Left renal pelvis (tissue), 4 donors: ENCODE data around the gene HSD17B3. TPM values are rescaled to one million over a fixed set of nuclear protein-coding genes. Genes with fewer than 3 reads are reported as not detected.
A peak's percentile ranks its signal among the peaks of the same experiment; 100 is the strongest.
"Not testable (repeated sequence)": the region's sequence is repeated elsewhere in the genome, so short reads cannot be mapped to it uniquely, and the experiment has no call there.

Experiments
- DNase-seq, 4 donors: peaks; one replicate each; pipeline ENCODE4 v3.0.0-alpha.2; 2013; ENCODE audit warnings: low read depth in 4 of 4, low spot score in 3 of 4
- polyA plus RNA-seq, 4 donors: library from polyadenylated mRNA; unstranded; fragments of 120-200 nt; gene quantifications; one replicate each; pipeline ENCODE4 v1.2.1, GENCODE V29; 2013; ENCODE audit not compliant: insufficient read length in 4 of 4

HSD17B3 gene
- polyA plus RNA-seq, 4 donors = 0.25 to 1.5 (median 0.80) TPM

DNA sequence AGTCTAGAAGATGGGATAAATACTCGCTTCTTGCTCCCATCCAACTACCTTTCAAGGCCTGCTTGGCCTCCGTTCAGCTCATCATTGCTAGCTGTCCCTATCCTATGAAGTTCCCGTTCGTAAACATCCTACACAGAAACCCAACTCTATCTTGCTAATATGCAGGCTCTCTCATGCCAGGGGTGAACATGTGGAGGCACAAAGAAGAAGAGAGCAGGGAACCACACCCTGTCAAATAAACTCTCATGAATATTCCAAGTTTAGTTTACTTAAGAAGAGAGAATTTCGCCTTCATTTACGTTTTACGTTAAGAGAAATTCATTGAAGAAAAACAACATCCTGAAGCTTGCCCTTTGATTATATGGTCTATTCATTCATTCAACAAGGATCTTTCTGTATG, 7.9 kb upstream of the HSD17B3 start:
- DNase-seq = no peak

DNA sequence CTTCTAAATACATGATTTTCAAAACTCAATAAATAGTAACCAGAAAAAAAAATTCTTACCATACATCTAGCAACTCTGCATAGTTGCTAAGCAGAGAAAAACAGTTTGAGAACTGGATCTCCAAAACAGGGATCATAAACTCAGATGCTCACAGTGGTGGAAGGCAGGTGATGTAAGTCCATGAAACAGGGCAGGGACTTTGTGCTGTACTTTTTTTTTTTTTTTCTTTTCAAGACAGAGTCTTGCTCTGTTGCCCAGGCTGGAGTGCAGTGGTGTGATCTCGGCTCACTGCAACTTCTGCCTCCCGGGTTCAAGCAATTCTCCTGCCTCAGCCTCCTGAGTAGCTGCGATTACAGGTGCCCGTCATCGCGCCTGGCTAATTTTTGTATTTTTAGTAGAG, 5.0 kb upstream of the HSD17B3 start:
- not testable (repeated sequence) for DNase-seq

DNA sequence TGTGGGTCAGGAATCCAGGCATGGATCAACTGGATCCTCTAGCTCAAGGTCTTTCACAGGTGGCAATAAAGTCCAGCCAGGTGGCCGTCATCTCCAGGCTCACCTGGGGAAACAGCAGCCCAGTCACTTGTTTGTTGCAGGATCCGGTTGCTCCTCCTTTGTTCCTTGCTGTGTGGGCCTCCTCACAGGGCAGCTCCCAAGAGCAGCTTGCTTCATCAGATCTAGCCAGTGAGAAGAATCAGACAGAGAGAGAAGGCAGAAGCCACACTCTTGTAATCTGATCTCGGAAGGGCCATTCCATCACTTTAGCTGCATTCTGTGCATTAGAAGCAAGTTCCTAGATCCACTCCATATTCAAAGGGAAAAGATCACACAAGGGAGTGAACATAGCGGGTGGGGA, 3.2 kb upstream of the HSD17B3 start:
- DNase-seq = no peak

- no peak for DNase-seq
Measured at GRCh38 chr9:96304230-96304629, 2.3 kb upstream of the HSD17B3 start.

- no peak for DNase-seq
Measured at GRCh38 chr9:96299823-96300222, 2.2 kb downstream of the HSD17B3 start.

DNA sequence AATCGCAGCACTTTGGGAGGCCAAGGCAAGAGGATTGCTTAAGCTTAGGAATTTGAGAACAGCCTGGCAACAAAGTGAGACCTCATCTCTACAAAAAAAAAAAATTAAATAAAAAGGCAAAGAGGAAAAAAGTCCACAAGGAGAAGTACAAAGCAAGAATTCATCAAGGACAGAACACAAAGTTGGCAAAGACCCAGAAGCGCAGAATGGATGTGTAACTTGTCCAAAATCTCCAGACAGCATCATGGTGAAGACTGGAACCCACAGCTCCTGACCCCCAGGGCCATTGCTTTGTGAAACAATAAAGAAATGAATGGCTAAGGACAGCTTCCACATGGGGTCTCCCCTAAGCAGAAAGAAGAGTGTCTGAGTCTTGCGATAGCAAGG, 7.8 kb downstream of the HSD17B3 start:
- DNase-seq = no peak

GRCh38 chr9:96293498-96294158, 8.3 kb downstream of the HSD17B3 start:
- no peak for DNase-seq

DNA sequence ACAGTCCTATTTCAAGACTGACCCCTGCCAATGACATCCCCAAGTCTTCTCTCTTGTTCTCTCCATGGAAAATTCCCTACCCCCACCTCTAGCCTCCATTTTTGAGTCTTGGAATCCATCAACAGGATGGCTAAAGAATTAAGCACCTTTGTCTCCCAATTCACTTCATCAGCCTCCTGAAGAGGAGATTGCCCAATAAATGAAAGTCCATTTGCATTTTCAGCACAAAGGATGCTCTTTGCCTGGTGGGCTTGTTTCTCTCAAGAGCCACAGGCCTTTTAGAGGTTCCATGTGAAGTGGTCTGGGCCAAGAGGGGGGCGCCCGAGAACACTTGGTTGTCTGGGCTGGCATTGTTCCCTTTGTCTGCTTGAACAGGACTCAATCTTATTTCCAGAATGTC, 12.6 kb downstream of the HSD17B3 start:
- DNase-seq = no peak

DNA sequence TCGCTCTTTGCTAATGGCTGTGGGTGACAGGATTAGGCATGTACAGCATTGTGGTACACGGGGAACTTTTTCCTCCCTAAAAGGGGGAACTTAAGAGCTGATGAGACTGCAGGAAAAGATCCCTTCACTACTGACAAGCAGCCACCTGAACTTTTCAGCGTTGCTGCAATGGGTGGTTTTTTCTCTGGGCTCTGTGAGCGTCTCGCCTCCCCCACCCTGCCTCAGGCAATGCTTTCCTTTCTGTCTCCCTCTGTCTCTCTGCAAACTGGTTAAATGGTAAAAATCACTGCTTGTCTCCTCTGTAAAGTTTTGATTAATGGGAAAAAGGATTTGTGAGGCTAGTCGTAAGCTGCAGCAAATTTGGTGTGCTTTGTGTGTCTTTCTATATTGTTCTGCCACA, 20.3 kb downstream of the HSD17B3 start:
- DNase-seq = no peak

DNA sequence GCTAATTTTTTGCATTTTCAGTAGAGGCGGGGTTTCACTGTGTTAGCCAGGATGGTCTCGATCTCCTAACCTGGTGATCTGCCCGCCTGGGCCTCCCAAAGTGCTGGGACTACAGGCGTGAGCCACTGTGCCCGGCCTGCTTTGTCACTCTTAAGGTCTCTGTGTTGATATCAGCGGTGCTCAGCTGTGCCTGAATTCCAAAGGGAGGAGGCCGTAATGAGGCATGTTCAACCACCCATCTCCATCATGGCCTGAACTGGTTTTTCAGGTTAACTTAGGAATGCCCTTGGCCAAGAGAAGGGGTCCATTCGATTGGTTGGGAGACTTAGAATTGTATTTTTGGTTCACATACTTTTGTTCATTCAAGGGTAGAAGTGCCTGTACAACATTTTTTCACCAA, 22.0 kb downstream of the HSD17B3 start:
- DNase-seq = peak in 3 of 4 donors; percentile 14 to 74 (median 24)

- no peak for DNase-seq
Measured at GRCh38 chr9:96274939-96275338, 27.0 kb downstream of the HSD17B3 start.

- DNase-seq = no peak
Measured at GRCh38 chr9:96270236-96270744, 31.7 kb downstream of the HSD17B3 start.

- DNase-seq = no peak
Measured at GRCh38 chr9:96258967-96259366, 43.0 kb downstream of the HSD17B3 start.

DNA sequence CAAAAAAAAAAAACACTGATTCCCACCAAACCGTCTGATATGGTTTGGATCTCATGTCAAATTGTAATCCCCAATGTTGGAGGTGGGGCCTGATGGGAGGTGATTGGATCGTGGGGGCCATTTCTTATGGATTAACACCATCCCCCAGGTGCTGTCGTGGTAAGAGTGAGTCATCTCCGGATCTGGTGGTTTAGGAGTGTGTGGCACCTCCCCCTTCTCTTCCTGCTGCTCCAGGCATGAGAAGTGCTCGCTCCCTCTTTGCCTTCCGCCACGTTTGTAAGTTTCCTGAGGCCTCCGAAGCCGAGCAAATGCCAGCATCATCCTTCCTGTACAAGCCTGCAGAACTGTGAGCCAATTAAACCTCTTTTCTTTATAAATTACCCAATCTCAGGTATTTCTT, 45.2 kb downstream of the HSD17B3 start:
- no peak for DNase-seq

DNA sequence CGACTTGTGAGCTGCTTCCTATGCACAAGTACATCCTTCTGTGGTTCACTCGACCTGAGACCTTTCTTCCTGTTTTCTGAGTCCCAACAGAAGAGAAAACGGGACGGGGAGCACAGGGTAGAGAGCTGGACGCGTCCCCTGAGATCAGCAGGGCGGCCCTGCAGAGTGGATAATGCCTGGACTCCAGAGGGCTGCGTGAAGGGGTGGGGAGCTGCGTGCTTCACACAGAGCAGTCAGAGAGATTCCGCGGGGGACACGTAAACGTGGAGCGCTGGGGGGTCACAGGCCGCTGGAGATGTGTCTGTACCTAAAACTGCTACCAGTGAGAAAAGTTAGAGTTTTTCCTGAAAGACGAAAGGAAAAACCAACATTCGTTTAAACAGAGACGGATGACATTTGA, 46.3 kb downstream of the HSD17B3 start:
- no peak for DNase-seq

DNA sequence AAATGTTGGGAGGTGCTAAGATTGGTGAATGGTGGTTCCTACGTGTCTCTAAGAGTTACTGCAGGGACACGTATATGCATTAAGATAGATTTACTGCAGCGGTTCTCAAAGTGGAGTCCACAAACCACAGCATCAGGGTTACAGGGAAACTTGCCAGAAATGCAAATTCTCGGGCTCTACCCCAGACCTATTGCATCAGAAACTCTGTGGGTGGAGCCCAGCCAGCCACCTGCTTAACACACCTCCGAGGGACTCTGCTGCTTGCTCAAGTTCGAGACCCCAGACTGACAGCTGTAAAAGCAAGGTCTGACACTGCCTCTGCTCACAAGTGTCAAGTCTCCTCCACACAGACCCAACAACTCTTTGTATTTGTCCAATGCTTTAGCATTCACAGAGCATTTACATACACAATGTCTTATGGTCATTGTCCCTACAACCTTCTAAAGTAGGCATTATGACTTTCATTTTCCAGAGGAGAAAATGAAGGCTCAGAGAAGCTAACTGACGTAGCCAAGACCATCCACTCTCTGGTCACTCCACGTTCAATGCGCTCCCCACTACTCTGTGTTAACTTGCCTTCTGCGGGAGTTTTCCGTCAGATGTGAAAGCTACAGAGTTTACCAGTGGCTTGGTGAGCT, 48.8 kb downstream of the HSD17B3 start:
- no peak for DNase-seq

DNA sequence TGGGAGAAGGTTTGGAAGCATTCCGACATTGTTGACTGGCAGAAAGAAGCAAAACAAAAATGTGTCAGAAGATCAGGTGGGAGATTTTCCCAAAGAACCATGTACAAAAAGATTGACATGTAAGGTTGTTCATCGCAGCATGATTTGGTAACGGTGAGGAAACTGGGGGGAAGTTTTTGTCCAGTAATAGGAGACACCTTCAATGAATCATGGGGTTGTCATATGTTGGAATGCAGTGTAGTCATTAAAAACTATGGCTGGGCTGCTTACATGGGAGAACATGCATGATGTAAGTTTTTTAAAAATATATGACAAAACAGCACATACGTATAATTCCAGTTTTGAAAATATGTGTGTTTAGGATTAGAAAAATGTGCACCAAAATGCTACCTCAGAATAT, 50.5 kb downstream of the HSD17B3 start:
- DNase-seq = no peak

DNA sequence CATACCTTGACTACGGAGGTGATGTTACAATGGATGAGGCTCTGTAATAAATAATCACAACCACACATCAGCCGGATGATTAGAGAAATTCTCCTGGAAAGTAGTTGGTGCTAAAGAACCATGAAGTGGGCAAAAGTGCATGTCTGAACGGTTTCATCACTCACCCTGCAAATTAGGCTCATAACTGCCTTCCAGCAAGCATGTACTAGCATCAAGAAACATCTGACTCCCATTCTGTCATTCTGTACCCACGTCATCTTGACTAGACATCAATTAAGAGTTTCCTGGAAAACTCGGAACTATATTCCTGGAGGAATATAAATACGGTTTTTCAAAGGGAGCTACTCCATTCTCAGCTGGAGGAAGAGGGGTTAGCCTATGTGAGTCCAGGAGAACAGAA, 52.2 kb downstream of the HSD17B3 start:
- DNase-seq = no peak

GRCh38 chr9:96246267-96246671, 55.7 kb downstream of the HSD17B3 start:
- no peak for DNase-seq

- DNase-seq = no peak
Measured at GRCh38 chr9:96245399-96245798, 56.6 kb downstream of the HSD17B3 start.

DNA sequence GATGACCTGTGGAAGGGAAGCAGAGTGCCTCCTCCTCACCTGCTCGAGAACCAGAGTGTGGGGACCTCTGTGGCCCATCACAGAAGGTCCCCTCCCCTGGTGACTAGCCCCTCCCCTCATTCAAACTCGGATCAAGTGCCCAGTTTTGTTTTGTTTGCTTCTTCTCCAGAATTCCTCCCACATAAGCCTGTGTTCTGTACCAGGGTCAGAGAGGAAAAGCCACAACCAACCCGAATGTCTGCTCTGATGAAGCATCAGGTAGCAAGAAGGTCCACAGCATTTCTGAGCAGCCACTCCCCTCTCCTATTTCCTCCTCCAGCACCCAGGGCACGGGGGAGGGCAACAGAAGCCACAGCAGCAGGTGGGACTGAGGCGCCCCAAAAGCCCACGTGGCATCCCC, 58.2 kb downstream of the HSD17B3 start:
- DNase-seq = no peak

- DNase-seq = no peak
Measured at GRCh38 chr9:96242811-96243210, 59.2 kb downstream of the HSD17B3 start.
